Esophagus muscularis mucosa (tissue), 3 donors: ENCODE measurements around the gene P2RY2.

ENCODE experiments used
- CTCF ChIP-seq, 3 experiments: fragments of 200-600 bp in 2 of 3; fragments of 450-650 bp in 1 of 3; sonication (generic) in 2 of 3; IDR thresholded peaks; one replicate each; pipeline ENCODE4 v1.5.1; 2017 to 2019; ENCODE audit warnings: antibody characterized with exemption in 3 of 3, mild to moderate bottlenecking in 2 of 3, moderate library complexity in 1 of 3
- POLR2A ChIP-seq: fragments of 450-650 bp; IDR thresholded peaks from one replicate; pipeline ENCODE4 v1.6.1; 2017; ENCODE audit warnings: antibody characterized with exemption, moderate library complexity, mild to moderate bottlenecking, low read depth

- TF ChIP-seq CTCF (IDR thresholded peaks at IDR 0.05) (no peak), POLR2A (no peak)
These were observed 49.2 kb downstream of the P2RY2 start for GRCh38 chr11:73267122-73267846.
